ENCODE measurements around the gene CASTOR2.
"Not testable (repeated sequence)": the region's sequence is repeated elsewhere in the genome, so short reads cannot be mapped to it uniquely, and the experiment has no call there.

GRCh38 chr7:74931563-74932328 lies 32.8 kb upstream of the CASTOR2 start:
- TF ChIP-seq CTCF (IDR thresholded peaks at IDR 0.05); POLR2AphosphoS5 (IDR thresholded peaks at IDR 0.05; ENCODE audit: low read depth, low read length); TCF7L2 (IDR thresholded peaks at IDR 0.05; ENCODE audit: low read depth, low read length); SIN3A (IDR thresholded peaks at IDR 0.05; ENCODE audit: borderline replicate concordance, insufficient read depth, low read depth, low read length): not testable (repeated sequence)

Measured in Panc1 (cell line).